Anterior cingulate cortex (tissue), 58 donors: ENCODE results near the gene GOLGA6L2.

Experiments
- DNase-seq, 58 donors: peaks; one replicate each; lab custom pipeline; 2025; lab: John Stamatoyannopoulos, UW

The GOLGA6L2 gene, protein sequence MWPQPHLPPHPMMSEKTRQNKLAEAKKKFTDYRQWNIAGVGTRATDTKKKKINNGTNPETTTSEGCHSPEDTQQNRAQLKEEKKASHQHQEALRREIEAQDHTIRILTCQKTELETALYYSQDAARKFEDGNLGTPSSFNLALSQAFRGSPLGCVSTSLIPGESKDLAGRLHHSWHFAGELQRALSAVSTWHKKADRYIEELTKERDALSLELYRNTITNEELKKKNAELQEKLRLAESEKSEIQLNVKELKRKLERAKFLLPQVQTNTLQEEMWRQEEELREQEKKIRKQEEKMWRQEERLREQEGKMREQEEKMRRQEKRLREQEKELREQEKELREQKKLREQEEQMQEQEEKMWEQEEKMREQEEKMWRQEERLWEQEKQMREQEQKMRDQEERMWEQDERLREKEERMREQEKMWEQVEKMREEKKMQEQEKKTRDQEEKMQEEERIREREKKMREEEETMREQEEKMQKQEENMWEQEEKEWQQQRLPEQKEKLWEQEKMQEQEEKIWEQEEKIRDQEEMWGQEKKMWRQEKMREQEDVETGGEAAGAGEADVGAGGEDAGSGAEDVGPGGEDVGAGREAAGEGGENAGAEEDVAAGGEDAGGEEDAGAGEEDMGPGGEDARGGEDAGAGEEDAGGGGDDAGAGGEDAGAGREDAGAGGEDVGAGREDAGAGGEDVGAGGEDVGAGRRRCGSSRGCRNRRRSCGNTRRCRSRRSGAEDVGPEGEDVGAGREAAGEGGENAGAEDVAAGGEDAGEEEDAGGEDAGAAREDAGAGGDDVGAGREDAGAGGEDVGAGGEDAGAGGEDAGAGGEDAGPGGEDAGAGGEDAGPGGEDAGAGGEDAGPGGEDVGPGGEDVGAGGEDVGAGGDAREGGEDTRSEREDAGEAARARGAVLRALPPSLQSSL

DNA sequence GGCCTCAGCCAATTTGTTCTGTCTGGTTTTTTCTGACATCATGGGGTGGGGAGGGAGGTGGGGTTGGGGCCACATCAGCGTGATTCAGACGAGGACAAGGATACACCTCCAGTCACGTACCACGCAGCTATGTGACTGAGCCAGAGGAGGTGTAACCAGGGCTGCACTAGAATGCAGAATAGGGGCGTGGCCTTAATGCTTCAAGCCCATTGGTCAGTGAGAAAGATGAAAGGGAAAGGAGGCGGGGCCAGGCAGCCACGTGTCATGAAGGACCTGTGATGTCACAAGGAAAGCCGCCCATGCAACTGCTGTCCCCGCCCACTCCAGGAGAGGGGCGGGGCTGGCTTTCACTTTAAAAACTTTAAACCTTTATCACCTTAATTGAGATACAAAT lies at the start of gene GOLGA6L2:
Gene GOLGA6L2 (minus strand): TSS at position 137 of the 394 bp plus-strand sequence. CDS start 62 bp downstream, at position 75.
- no peak for DNase-seq

DNA sequence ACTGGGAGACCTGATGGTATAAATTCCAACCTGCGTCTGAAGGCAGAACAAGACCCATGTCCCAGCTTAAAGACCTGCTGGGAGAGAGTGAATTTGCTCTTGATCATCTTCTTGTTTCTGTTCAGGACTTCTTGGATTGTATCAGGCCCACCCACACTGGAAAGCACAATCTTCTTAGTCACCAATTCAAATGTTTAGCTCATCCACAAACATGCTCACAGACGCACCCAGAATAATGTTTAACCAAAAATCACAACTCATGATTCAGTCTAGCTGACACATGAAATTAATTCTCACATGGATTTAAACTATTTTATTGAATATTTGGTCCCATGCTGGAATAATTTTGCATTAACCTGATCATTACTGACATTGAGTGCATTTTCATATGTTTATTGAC lies 37.8 kb upstream of the GOLGA6L2 start:
- DNase-seq = no peak

DNA sequence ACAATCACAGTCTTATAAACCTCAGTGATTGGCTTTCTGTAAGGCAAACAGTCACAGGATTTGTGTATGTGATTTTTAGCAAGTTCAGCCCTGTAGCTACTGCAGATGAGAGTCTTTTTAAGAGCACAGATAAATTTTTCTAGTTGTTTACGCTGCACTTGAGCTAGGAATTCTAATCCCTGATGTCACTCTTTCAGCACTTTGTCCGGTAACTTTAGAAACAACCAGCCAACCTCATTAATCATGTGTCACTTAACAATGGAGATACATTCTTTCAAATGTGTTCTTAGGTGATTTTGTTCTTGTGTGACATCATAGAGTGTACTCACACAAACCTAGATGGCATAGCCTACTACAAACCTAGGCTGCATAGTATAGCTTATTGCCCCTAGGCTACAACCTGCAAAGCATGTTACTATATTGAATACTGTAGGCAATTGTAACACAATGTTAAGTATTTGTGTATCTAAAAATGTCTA lies 36.8 kb upstream of the GOLGA6L2 start:
- DNase-seq = no peak

DNA sequence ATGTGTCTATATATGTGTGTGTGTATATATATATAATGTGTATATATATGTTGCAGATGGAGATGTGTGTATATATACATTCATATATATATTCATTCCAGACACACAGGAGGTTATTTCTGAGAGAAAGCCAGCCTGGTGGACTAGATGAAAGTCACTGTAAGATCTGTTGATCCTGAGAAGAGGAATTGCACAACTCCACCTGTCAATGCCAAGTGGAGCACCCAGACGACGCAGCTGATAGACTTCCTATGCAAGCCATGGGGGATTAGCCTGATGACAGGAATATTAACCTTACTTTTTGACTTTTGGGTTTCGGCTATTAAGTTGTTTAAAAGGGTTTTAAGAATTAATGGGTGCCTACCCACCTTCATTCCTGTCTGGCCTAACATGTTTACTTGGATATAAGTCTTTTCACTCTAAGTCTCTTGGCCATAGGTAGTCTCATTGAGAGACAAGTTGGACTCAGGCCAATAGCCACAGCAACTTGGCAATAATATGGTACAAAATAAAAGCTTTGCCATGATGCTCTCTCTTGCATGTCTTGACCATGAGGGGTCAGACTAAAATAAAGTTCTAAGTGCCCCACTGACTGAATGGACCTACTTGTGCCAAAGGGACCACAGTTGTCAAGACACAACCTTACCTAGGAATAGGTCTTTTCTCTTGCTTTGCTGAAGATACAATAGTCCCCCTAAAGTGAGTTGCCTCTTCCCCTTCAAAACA lies 35.9 kb upstream of the GOLGA6L2 start:
- DNase-seq = no peak

DNA sequence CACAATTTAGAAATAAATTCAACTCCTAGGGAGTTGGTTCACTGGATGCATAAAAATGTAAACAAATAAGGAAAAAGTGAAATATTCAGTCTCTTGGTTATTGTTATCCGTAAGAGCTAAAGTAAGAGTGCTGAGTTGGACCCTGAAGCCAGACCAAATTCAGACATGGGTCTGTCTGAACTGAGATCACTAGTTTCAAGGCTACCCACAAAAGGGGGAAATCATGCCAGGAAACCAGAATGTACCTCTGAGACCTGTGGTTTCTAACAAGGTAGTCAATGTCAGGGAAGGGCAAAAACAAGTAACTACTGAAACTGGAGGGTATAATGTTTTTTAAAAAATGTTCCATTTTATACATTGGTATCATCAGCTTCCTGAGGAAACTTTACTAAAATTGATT lies 35.2 kb upstream of the GOLGA6L2 start:
- no peak for DNase-seq

DNA sequence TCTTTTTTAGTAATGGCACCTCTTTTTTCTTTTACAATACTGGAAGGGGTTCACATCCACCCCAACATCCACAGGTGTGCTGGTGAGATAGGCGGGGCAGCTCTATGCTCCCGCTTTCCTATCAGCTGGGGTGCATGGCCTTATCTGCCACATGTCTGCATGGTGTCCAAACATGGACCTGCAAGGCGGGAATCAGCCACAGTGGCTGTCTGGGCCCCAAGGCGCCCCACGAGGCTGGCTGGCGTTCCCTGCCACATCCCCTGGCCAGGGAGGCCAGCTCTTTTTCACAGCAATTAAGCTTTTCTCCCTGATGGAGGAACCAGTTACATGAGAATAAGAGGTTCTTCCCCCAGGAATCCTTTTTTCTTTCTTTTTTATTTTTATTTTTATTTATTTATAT lies 30.9 kb upstream of the GOLGA6L2 start:
- DNase-seq = no peak

DNA sequence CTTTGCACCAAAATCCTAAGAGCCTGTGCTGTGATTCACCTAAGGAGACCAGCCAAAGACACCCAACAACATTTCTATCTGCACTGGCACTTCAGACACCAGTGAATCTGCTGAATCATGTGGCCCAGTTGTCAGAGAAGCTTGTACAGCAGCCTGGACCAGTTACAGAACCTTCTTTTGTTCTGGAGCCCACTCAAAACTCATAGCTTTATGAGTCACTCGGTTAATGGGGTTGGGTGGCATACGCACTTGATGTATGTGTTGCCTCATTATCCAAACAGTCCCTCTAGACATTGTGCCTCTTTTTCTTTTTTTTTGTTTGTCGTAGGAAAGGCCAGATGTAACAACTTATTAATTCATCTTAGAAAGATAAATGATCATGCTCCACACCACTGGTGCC lies 25.6 kb upstream of the GOLGA6L2 start:
- DNase-seq = peak in 2 of 58 donors; percentile 26 to 51

DNA sequence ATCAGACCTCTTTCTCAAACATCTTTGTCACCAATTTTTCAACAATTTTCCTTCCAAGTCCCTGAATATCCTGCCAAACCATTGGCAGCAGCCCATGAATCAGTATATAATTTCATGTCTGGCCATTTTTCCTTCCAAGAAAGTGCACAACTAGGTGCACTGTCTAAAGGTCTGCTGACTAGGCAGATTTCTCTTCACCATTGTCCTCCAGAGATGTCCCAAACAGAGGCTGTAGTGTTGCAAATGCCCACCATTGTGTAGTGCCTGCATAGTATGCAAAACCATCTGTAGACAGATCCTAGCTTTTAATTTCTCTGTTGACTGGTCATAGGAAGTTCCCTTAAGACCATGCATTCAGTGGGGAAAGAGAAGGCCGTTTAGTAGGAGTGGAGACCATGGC lies 25.0 kb upstream of the GOLGA6L2 start:
- DNase-seq = no peak

DNA sequence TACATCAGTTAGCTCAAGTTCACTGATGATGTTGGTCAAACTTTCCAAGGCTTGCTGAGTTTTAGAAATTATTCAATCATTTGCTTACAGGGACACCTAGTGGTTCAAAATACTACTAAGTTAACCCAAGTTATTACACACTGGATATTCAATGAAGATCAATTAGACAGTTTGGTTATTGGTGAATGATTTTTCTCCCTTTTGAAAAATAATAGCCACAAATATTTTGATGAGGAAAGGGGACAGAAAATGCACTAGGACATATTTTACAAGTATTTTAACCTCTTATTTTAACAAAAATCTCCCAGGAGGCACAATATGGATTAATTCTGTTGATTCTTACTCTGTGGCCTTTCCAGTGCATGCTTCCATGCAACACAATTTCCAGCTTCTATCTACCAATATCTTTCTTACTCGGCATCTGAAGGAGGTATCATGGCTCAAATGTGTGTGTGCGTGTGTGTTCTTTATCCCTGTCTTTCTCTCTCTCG lies 20.1 kb upstream of the GOLGA6L2 start:
- no peak for DNase-seq

DNA sequence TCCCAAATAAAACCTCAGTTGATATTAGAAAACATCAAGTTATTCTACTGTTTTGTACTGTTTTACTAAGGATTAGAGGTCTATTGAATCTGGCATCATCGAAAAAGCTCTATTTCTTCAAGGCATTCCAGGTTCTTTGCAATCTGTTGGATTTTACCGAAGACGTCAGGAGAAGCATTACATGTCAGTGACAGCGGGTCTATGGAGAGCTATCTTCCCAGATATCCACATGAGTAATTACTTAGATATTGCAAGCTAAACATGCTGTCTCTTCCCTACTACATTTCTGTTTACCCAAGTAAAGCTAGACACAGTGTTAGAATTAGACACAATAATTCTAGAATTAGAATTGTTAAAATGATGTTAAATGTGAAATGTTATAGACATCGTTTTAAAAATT lies 10.8 kb upstream of the GOLGA6L2 start:
- DNase-seq = no peak

DNA sequence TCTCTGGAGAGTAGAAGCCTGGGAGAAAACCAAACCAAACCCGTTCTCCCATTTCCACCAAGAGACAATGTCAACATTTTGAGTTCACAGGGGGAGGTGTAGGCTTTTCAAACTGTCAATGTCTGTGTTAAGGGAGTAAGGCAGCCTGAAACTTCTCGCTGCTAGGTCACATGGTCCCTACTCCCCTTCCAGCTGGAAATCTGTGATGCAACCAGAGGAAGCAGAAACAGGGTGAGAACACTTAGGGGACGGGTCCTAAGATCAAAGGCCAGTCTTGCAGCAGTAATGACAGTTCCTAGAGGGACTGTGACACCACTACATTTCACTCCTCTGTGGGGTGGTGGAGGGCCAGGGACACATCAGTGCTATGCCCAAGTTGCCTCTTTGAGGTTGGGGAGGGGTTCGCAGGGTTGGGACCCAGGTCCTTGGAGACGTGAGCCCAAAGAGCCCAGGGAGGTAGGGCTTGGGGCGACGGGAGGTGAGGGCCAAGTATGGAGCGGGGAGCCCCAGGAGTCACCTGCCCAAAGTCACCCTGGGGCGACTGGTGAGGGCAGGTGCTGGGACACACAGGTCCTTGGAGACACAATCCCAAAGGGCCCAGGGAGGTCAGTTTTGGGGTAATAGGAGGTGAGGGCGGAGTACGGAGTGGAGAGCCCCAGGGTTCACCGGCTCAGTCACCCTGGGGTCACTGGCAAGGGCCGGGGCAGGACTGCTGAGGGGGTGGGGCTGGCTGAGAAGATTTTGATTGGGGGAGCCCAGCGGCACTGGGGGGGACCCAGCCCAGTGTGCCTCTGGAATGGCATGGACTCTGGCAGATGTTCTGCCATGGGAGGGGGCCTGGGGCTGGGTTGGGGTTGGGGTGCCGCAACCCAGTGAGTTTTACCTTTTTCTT lies 582 bp downstream of the GOLGA6L2 start:
- DNase-seq = no peak

DNA sequence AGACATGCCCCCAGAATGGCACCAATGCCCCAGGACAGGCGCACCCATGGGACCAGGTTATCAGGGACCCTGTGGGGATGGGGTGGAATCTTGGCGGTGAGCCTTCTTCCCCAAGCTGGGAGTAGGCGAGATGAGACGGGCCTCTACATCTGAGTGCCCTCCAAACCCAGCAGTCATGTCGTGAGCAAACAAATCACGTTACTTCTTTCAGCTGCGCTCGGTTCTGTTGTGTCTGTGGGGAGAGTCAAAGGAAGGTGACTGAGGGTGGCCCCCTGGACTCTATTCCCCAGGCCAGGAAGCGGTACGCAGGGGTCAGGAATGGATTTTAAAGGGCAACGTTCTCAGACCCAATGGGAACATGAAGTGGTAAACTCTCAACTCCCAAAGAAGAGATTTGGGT lies 2.8 kb downstream of the GOLGA6L2 start:
- DNase-seq = no peak

DNA sequence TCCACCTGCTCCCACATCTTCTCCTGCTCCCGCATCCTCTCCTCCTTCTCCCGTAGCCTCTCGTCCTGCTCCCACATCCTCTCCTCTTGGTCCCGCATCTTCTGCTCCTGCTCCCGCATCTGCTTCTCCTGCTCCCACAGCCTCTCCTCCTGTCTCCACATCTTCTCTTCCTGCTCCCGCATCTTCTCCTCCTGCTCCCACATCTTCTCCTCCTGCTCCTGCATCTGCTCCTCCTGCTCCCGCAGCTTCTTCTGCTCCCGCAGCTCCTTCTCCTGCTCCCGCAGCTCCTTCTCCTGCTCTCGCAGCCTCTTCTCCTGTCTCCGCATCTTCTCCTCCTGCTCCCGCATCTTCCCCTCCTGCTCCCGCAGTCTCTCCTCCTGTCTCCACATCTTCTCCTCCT lies 5.8 kb downstream of the GOLGA6L2 start:
- DNase-seq = no peak

DNA sequence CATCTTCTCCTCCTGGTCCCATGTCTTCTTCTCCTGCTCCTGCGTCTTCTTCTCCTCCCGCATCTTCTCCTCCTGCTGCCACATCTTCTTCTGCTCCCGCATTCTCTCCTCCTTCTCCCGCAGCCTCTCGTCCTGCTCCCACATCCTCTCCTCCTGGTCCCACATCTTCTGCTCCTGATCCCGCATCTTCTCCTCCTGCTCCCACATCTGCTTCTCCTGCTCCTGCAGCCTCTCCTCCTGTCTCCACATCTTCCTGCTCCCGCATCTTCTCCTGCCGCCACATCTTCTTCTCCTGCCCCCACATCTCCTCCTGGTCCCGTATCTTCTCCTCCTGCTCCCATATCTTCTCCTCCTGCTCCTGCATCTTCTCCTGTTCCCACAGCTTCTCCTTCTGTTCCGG lies 6.4 kb downstream of the GOLGA6L2 start:
- no peak for DNase-seq

DNA sequence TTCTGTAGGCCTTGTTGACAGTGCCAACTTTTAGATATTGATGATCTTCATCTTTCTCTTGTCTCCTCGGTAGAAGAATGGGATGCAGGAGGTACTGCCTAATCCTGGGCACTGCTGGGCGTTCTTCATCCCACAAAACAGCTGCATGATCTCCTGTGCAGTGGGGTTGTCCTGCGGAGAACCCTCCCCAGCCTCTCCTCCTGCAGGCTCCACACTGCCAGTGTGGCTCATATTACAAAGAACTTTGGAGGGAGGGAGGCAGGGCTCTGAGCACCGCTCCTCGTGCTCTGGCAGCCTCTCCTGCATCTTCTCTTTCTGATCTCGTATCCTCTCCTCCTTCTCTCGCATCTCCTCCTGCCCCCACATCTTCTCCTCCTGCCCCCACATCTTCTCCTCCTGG lies 7.5 kb downstream of the GOLGA6L2 start:
- DNase-seq = no peak

DNA sequence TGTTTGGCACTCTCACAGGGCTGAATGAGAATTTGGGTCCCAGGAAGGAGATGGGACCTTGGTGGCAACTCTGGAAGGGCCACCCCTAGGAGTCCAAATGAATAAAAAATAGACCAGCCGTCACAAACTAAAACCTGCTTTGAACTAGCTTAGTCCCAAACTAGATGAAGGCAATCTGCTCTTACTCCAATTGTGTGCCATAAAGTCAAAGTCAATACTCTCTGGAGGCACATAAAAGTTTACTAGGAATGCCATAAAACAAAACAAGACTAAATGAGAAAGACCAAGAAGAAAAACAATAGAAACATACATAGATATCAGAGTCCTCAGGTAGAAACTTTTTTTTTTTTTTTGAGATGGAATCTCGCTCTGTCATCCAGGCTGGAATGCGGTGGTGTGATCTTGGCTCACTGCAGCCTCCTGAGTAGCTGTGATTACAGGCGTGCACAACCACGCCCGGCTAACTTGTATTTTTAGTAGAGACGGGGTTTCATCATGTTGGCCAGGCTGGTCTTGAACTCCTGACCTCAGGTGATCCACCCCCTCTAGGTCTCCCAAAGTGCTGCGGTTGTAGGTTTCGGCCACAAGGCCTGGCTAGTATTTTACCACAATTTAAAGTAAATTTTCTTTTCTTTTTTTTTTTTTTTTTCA lies 8.1 kb downstream of the GOLGA6L2 start:
- DNase-seq = no peak

DNA sequence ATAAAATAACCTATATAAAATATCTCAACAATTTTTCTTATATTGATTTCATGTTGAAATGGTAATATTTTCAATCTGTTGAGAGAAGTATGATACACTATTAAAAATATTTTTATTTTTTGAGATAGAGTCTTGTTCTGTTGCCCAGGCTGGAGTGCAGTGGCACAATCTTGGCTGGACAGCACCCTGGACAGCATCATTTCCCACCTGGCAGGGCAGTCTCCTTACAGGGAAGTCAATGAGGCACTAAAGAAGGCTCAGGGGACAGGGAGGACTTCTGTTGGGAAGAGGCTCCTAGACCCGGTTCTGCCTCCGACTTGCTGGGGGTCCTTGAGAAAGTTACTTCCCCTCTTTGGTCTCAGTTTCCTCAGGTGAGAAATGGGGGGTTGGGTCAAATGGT lies 9.4 kb downstream of the GOLGA6L2 start:
- no peak for DNase-seq

DNA sequence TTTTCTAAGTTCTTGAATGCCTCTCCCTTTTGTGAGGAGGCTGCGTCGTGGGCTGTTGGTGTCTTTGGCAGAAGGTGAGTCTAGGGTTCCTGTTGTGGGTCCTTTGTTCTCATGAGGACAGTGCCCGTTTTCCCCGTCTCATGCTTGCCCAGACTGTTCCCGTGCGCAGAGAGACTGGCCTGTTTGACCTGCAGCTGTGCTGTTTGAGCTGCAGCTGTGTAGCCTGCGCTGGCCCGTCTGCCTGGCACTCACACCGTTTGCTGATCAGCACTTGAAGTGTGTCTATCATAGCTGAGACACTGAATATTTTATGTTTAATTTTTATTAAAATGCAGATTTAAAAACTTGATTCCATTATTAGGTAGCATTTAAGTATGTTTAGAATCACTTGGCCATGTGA lies 9.9 kb downstream of the GOLGA6L2 start:
- DNase-seq = no peak

DNA sequence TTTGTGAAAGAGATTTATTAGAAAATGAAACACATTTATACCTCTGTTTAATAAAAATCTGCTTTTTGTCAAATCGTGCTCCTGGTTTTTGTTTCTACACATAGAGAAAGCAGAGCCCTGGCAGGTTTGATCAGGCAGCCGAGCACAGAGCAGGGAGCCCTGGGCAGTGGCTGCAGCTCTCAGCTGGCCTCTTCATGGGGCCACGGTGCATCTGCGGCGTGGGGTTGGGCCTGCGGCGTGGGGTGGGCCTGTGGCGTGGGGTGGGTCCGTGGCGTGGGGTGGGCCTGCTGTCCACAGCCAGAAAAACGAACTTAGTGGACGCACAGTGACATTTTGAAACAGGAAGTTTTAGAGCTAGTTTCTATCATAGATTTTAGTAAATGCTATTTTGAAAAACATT lies 10.6 kb downstream of the GOLGA6L2 start:
- DNase-seq = no peak
